SH-SY5Y (cell line): ENCODE measurements around the gene GLT8D2.

Source experiments
- GATA2 ChIP-seq: IDR thresholded peaks from 2 replicates; pipeline ENCODE4 v1.6.1; 2011; ENCODE audit warnings: mild to moderate bottlenecking, low read depth, low read length
- GATA3 ChIP-seq: IDR thresholded peaks from 2 replicates; pipeline ENCODE4 v1.6.1; 2011; ENCODE audit warnings: low read depth, mild to moderate bottlenecking, low read length, moderate library complexity

GLT8D2 gene, protein sequence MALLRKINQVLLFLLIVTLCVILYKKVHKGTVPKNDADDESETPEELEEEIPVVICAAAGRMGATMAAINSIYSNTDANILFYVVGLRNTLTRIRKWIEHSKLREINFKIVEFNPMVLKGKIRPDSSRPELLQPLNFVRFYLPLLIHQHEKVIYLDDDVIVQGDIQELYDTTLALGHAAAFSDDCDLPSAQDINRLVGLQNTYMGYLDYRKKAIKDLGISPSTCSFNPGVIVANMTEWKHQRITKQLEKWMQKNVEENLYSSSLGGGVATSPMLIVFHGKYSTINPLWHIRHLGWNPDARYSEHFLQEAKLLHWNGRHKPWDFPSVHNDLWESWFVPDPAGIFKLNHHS

DNA sequence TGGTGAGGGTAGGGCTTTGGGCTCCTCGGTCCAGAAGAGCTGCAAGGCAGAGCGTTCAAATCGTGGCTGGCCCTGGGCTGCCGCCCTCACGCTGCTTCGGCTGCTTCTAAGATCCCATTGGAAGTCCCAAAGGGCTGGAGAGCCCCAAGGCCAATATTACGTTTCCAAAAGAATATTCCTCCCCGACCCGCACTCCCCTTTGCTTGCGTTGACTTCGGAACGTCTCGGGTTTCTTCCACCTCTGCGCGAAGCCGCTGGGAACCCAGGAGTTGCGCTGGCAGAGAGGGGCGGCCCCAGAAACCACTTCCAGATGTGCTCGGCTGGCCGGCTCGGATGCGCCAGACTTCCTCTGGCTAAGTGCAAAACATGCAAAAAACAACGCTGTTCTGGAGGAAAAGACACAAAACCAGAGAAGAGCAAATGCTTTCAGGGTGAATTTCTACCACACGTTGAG is at the start of gene GLT8D2:
TSS of gene GLT8D2 (minus strand) at position 285 of the 454 bp plus-strand sequence. CDS start 30,539 bp downstream, outside the sequence.
- TF ChIP-seq GATA3 (no peak), GATA2 (no peak)

DNA sequence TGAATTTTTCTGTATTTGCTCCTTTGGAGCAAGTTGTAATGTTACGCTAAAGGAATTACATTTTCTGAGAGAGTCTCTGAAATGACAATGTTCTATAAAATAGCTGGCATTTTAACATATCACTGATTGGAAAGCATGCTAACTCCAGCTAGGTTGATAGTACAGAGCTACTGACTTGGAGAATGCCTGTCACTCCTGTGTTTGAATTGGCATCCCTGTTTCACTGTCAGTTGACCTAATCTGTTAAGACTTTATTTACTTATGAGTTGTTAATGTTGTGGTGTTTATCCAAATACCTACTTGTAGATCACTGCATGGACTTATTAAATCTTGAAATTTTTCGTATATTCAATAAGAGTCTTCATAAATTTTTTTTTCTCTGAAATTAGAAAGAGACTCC is 48.0 kb upstream of the GLT8D2 start:
- no peak for TF ChIP-seq GATA3
- no peak for TF ChIP-seq GATA2

DNA sequence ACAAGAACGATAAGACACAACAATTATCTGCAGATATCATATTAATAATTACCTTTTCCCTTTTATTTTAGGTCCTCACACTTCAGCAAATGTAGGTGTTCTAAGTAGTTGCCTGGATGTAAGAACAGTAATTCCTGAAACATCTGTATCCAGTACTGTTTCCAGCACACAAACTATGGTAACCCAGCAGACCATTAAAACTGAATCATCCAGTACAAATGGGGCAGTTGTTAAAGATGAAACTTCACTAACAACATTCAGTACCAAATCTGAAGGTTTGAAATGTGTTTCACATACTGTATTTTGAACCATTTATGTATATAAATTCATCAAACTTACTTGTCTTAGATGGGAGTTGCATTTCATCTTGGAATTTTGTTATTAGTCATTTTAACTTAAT is 45.3 kb upstream of the GLT8D2 start:
- TF ChIP-seq GATA2 (no peak), GATA3 (no peak)

DNA sequence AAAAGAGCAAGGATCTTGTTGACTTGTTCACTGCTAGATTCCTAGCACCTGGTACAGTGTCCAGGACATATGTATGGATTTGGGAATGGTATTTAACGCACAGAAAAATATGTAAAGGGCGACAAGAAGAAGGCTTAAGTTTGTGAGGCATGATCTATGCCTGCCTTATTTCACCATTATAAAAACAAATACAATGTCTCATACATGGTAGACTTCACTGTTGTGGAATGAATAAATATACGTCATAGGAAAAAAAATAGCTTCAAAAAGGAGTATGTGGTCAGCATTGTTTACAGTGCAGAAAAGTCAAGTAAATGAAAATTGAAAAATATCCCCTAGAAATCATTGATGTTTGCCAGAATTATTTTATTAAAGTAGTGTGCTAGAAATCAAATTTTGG is 44.3 kb upstream of the GLT8D2 start:
- no peak for TF ChIP-seq GATA3
- no peak for TF ChIP-seq GATA2

DNA sequence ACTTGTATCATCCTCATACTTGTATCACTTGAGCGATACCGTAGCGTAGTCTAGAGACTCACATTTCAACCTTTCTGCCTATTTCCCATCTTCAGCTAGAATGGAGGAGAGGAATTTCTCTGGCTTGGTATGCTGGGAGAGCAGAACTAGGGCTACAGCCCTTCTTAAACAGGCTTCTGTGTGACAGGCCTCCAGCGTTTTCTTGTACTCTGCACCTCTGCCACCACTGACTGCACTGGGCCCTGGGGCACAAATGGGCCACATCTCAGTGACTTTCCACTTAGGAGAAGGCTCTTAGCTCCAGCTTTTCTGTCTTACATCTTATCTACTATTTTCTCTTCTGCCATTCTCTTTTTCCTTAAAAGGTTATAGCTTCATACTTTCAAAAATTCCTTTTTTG is 41.1 kb upstream of the GLT8D2 start:
- TF ChIP-seq GATA3 (no peak), GATA2 (no peak)

DNA sequence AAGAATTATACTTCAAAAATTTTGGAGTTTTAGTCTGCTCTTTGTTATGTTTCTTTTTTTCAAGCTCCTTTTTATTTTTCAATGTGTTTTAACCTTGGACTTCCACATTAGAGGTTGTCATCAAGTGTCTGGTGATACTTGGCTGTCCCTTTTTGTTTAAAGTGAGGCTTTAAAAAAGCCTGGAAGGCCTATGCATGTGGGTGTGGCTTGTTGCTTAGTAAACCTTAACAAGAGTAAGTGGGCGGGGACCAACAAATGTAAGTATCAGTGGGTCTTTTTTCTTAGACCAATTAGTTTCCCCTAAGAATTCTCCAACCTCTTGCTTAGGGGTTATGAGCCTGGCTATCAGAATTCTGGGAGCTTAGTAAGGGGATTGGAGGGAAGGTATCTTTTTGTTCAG is 40.7 kb upstream of the GLT8D2 start:
- TF ChIP-seq GATA3 (no peak), GATA2 (no peak)

DNA sequence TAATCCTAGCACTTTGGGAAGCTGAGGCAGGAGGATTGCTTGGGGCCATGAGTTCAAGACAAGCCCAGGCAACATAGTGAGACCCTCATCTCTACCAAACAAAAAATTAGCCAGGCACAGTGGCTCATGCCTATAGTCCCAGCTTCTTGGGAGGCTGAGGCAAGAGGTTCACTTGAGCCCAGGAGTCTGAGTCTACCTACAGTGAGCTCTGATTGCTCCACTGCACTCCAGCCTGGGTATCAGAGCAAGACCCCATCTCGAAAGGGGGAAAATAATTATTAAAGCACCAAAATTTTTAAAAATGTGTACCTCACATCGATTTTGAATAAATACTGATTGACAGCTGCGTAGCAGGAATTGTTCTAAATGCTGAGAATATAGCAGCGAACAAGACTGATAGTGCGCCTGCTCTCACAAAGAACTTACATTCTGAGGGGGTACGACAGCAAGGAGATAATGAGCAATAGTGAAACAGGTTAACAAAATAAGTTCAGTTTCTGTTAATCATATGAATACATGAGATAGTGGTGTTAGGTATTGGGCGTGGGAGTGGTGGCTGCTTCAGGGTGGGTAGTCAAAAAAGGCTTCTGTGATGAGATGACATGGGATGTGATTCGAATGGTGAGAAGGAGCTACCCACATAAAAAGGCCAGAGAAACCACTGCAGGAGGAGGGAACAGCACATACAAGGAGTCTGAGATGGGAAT is 33.9 kb upstream of the GLT8D2 start:
- TF ChIP-seq GATA2 (no peak), GATA3 (no peak)

DNA sequence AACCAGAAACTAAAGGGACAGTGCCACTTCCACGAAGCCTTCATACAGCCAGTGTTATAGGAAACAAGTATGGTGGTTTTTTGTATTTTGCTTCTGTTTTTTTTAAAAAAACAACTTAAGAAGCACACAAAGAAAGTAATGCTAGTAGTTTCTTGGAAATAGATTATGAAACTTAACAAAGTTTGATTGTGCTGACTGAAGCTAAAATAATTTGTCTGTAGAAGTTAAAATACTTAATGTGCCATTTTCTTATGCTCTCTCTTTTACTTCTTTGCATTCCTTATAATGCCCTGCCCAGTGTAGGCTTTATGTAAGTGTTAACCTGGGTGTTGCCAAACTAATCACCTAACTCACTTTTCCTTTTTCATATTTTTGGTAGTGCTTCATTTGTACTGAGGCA is 30.8 kb upstream of the GLT8D2 start:
- no peak for TF ChIP-seq GATA3

DNA sequence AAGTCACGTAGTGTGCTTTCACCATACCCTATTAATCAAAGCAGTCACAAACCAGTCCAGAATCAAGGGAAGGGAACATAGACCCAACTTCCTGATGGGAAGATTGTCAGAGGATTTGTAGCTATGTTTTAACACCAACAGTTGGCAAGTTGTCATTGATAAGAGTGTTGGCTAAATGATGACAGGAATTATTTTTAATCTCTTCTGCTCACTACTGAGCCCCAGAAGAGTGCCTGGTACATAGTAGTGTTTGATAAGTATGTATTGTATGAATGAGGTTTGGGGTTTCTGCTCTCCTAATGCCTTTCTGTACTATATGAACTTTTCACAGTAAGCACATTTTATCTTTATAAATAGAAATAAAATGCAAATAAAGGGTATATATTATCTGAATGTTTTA is 29.0 kb upstream of the GLT8D2 start:
- TF ChIP-seq GATA3 (no peak), GATA2 (no peak)

DNA sequence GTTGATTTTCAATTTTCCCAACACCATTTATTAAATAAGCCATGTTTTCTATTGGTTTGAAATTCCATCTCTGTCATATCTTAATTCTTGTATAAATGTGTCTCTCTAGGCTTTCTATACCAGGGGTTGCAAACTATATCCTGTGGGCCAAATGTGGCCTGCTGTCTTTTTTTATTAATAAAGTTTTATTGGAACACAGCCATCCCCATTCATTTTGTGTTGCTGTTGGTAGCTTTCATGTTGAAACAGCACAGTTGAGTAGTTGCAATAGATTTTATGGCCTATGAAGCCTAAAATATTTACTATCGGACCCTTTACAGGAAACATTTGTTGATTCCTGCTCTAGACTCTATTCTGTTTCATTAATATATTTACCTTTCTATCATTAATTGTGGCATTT is 23.7 kb upstream of the GLT8D2 start:
- no peak for TF ChIP-seq GATA2
- no peak for TF ChIP-seq GATA3

DNA sequence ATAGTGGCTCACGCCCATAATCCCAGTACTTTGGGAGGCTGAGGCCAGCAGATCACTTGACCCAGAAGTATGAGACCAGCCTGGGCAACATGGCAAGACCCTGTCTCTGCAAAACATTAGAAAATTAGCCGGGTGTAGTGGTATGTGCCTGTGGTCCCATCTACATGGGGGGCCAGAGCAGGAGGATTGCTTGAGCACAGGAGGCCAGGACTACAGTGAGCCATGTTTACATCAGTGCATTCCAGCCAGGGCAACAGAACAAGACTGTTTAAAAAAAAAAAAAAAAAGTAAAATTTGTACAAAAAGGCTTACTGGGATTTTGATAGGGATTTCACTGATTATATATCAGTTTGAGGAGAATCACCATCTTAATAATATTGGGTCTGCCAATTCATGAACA is 22.1 kb upstream of the GLT8D2 start:
- TF ChIP-seq GATA2 (no peak), GATA3 (no peak)

DNA sequence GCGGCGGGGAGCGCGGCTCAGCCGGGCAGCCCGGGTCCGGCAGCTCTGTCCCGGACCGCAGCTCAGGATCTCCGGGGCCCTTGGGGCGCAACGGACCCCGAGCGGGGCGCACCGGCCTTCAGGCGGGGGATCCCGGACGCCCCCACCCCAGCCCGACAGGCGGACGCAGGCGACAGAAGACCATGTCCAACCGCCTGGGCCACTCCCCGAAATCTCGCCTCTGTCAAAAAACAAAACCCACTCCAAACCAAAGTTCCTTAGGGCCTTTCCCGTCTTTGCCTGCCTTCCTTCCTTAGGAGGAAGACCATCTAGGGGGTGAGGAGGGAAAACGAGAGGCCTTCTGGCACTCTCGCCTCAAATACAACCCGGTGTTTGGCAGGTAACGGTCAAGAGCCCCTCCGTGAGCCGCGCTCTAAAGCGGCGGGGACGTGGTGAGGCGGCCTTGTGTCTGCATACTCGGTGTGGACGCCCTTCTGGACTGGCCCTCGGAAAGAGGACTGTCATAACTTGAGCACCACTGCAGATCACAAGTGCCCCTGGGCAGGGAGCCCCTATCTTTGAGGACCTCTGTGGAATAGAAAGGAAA is 14.9 kb upstream of the GLT8D2 start:
- TF ChIP-seq GATA3 (no peak), GATA2 (no peak)

DNA sequence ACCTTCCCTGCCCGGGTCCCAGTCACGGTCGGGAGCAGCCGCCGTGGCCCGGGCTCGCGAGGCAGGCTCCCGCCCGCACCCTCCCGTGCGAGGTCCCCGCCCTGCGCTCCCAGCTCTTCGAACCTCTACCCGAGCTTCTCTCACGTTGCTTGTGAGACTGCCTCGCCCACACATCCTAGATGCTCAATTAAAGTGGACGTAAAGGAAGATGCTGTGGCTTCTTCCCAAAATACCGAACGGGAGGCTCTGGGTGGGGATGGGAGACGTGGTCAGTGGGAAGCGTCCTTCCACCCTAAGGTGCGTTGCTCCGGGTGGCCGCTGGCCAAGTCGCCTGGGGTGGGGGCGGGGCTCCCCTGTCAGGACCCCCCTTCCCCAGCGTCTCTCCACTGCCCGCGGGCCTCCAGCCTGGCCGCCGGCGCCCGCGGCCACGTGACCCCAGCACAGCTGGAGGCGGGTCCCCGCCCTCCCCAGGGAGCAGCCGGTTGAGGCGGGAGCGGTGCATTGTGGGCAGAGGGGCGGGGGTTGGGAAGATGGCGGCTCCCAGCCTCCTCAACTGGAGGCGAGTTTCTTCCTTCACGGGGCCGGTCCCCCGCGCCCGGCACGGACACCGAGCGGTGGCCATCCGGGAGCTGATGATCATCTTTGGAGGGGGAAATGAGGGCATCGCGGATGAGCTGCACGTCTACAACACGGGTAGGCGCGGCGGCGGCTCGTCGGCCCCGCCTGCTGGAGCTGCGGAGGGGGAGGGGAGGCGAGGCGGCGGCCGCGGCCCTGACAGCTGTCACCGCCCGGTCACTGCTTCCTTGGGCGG is 14.2 kb upstream of the GLT8D2 start, which contains the start of gene HCFC2:
TSS of gene HCFC2 (plus strand) at position 501 of the 811 bp plus-strand sequence. CDS start at position 531, 30 bp downstream.
- no peak for TF ChIP-seq GATA2

DNA sequence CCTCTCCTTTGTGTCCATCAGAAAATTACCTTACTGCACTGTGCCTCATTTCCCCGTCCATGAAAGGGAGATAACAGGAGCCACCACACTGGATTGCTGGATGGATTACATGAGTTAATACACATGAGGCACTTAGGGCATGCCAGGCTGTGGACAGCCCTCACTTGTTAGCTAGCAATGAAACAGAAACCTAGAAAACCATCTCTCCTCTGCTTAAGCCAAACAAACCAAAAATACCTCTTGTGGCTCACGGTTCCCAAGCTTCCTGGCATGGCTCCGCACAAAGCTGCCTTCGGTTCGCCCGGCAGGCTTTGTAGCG is 13.7 kb upstream of the GLT8D2 start:
- no peak for TF ChIP-seq GATA2
- no peak for TF ChIP-seq GATA3

DNA sequence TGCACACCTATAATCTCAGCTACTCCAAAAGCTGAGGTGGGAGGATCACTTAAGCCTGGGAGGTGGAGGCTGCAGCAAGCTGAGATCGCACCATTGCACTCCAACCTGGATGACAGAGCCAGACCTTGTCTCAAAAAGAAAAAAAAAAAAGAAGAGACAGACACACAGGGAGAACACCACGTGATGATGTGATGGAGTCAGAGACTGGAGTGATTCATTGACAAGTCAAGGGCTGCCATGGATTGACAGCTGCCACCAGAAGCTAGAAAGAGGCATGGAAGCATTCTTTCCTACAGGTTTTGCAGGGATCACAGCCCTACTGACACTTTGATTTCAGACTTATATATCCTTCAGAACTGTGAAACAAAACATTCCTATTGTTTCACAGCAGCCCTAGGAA is 10.8 kb upstream of the GLT8D2 start:
- TF ChIP-seq GATA3 (no peak), GATA2 (no peak)
